ENCODE results near the gene THSD7A. TPM values are rescaled to one million over a fixed set of nuclear protein-coding genes. Genes with fewer than 3 reads are reported as not detected.

Gene THSD7A
- total and polyA plus RNA-seq, 2 of the 13 experiments (the other 11 are each of a cell fraction or from before 2014, with no cell fraction given): 0.01 to 0.07 TPM

- ATAC-seq: no peak
- intact Hi-C loops (cut with micrococcal nuclease; ENCODE audit: unreplicated experiment): no loop called here
- POLR2A ChIA-PET: no interaction called here
- BruUV-seq (replicated peaks): no TSS peak
- Histone ChIP-seq H3K27ac (ENCODE audit: extremely low read length, insufficient read depth, low read length) (no peak overlapping the region), H3K9ac (ENCODE audit: insufficient read depth, low read depth, low read length) (no peak overlapping the region), H3K4me2 (ENCODE audit: low read depth, low read length) (no peak overlapping the region), H3K9me3 (ENCODE audit: low read length) (no peaks in the 10 kb centered on the region), H3K4me1 (ENCODE audit: insufficient read depth, low read length) (no peaks in the 10 kb centered on the region), H4K20me1 (ENCODE audit: insufficient read depth, low read length) (no peaks in the 10 kb centered on the region), H3K27me3 (ENCODE audit: control insufficient read depth in 1 of 2, insufficient read depth in 2 of 2, low read length in 2 of 2) (no peaks in the 10 kb centered on the region), H3K36me3 (replicated peaks in 1 of 2; ENCODE audit: control insufficient read depth in 1 of 2, insufficient read depth in 2 of 2, low read length in 2 of 2) (no peaks in the 10 kb centered on the region), H3K79me2 (ENCODE audit: insufficient read depth, low read length) (no peaks in the 10 kb centered on the region), H2AFZ (ENCODE audit: low read length) (no peak overlapping the region), H3K4me3 (replicated peaks in 1 of 3; ENCODE audit: insufficient read depth in 1 of 3, low read depth in 2 of 3, low read length in 3 of 3) (no peak overlapping the region)
- WGBS (ENCODE audit: low lambda C conversion rate): 3% methylated on average over 1 of the region's 1 CpG
- CTCF ChIA-PET (ENCODE audit: low intra/inter-chr PET ratio, low total read pairs): no interaction called here
- no peak for FAIRE-seq
- no peak for DNase-seq (ENCODE audit: low spot score)
- in situ Hi-C loops (cut with HindIII; ENCODE audit: extremely low pct_ligation_motif_present, low pct_unique_long_range_greater_than_20kb): loop anchor here (25.0 kb wide), 1 partner anchor 1049 kb away; no protein-coding TSS in a partner anchor
- TF ChIP-seq NFE2L2 (IDR thresholded peaks at IDR 0.05; ENCODE audit: low read length) (no peak), JARID2 (CRISPR knock-in tag; IDR thresholded peaks at IDR 0.05; ENCODE audit: insufficient replicate concordance) (no peak), HDAC1 (CRISPR knock-in tag; IDR thresholded peaks at IDR 0.05) (no peak), ZNF326 (CRISPR knock-in tag; IDR thresholded peaks at IDR 0.05; ENCODE audit: borderline replicate concordance) (no peak), NFAT5 (CRISPR knock-in tag; IDR thresholded peaks at IDR 0.05) (no peak), SNAPC5 (CRISPR knock-in tag; IDR thresholded peaks at IDR 0.05; ENCODE audit: borderline replicate concordance) (no peak), ZNF350 (CRISPR knock-in tag; IDR thresholded peaks at IDR 0.05; ENCODE audit: borderline replicate concordance, low read depth) (no peak), CENPX (CRISPR knock-in tag; IDR thresholded peaks at IDR 0.05) (no peak), PRDM10 (CRISPR knock-in tag; IDR thresholded peaks at IDR 0.05; ENCODE audit: low read depth) (no peak), TFAP4 (IDR thresholded peaks at IDR 0.05; ENCODE audit: borderline replicate concordance, low read depth) (no peak), ZNF552 (CRISPR knock-in tag; IDR thresholded peaks at IDR 0.05; ENCODE audit: borderline replicate concordance) (no peak), USF2 (IDR thresholded peaks at IDR 0.05; ENCODE audit: low read depth, low read length) (no peak), USF2 (CRISPR knock-in tag; IDR thresholded peaks at IDR 0.05; ENCODE audit: borderline replicate concordance) (no peak)
Observed at GRCh38 chr7:11437994-11438393, 394.0 kb downstream of the THSD7A start.
